GM18520 (cell line): ENCODE results near the gene GMEB2.

Source experiments
- ATAC-seq: cut with Tn5 transposase; IDR thresholded peaks from one replicate; pipeline ENCODE4 v1.9.1; 2021; ENCODE audit not compliant: unreplicated experiment

GMEB2 gene

GRCh38 chr20:63547725-63548480 lies 79.0 kb downstream of the GMEB2 start, which contains the start of gene SRMS:
TSS of gene SRMS (minus strand) at chr20:63547749. CDS start at chr20:63547463, 286 bp downstream.
- no peak for ATAC-seq

- no peak for ATAC-seq
Observed at GRCh38 chr20:63546956-63547724, 79.8 kb downstream of the GMEB2 start.

GRCh38 chr20:63546256-63546955 lies 80.5 kb downstream of the GMEB2 start:
- no peak for ATAC-seq

- ATAC-seq = no peak
Observed at GRCh38 chr20:63545814-63546213, 81.1 kb downstream of the GMEB2 start.

GRCh38 chr20:63544958-63545516 lies 81.9 kb downstream of the GMEB2 start:
- no peak for ATAC-seq

- no peak for ATAC-seq
Observed at GRCh38 chr20:63544241-63544957, 82.5 kb downstream of the GMEB2 start.

- ATAC-seq = no peak
Observed at GRCh38 chr20:63543733-63544132, 83.2 kb downstream of the GMEB2 start.

GRCh38 chr20:63543131-63543530 lies 83.8 kb downstream of the GMEB2 start:
- ATAC-seq = no peak

- ATAC-seq = no peak
Observed at GRCh38 chr20:63542696-63543095, 84.2 kb downstream of the GMEB2 start.

GRCh38 chr20:63542031-63542559 lies 84.8 kb downstream of the GMEB2 start:
- no peak for ATAC-seq

GRCh38 chr20:63541371-63541770 lies 85.5 kb downstream of the GMEB2 start:
- ATAC-seq = no peak

- ATAC-seq = no peak
Observed at GRCh38 chr20:63540417-63541186, 86.3 kb downstream of the GMEB2 start.

- no peak for ATAC-seq
Observed at GRCh38 chr20:63539441-63540370, 87.2 kb downstream of the GMEB2 start.

- no peak for ATAC-seq
Observed at GRCh38 chr20:63539092-63539430, 87.8 kb downstream of the GMEB2 start.

GRCh38 chr20:63538204-63539091 lies 88.5 kb downstream of the GMEB2 start:
- no peak for ATAC-seq
